GM12801 (cell line): ENCODE data around the gene RIMKLB.

Experiments
- TF ChIP-seq, protein P1 (sequence below): IDR thresholded peaks from one replicate; pipeline ENCODE4 v1.5.1; 2011; ENCODE audit warnings: control low read depth; ENCODE audit not compliant: insufficient read length; ENCODE audit errors: extremely low read depth

The RIMKLB gene

DNA sequence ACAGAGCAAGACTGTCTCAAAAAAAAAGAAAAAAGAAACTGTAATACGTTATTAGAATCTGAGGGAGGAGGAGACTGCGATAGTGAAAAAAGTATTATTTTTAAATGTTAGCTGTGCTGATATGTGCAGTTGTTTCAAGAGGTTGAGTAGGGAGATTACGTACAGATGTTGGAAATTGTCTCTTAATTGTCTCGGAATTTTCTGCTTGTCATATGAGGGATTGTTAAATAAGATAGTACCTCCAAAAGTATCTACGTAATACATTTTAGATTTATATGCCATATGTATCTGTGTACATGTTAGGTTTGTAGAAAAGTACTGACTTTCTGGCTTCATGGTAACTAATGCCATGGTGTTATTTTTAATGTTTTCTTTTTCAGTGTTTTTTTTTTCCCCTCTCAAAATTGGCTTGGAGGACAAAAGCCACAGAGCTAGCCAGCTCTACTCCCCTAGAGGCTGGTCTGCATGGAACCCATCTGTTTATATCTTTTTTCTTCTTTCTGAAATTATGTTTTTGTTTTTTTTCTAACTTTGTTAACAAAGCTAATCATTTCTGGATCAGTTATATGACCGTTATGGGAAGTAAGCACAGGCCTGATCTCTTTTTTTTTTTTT, 3.4 kb downstream of the RIMKLB start:
- TF ChIP-seq, protein P1, sequence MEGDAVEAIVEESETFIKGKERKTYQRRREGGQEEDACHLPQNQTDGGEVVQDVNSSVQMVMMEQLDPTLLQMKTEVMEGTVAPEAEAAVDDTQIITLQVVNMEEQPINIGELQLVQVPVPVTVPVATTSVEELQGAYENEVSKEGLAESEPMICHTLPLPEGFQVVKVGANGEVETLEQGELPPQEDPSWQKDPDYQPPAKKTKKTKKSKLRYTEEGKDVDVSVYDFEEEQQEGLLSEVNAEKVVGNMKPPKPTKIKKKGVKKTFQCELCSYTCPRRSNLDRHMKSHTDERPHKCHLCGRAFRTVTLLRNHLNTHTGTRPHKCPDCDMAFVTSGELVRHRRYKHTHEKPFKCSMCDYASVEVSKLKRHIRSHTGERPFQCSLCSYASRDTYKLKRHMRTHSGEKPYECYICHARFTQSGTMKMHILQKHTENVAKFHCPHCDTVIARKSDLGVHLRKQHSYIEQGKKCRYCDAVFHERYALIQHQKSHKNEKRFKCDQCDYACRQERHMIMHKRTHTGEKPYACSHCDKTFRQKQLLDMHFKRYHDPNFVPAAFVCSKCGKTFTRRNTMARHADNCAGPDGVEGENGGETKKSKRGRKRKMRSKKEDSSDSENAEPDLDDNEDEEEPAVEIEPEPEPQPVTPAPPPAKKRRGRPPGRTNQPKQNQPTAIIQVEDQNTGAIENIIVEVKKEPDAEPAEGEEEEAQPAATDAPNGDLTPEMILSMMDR: no peak

DNA sequence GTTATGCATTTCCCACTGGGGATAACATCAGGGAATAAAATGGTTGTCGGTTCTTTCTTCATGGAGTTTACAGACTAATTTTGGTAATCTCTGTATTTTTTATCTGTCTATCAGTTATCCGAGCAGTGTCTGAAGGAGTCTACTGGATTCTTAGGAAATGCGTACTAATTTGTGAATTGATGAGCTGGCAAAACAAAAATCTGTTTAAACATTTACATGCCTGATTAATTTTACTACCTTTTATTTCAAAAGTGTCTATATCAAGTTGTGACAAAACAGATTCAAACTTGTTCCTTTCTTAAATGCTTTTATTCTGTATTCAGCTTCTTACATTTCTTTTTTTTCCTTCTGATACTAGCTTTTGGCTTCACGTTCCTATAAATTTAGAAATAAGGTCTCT, 4.4 kb downstream of the RIMKLB start:
- TF ChIP-seq, protein P1: no peak

GRCh38 chr12:8709124-8709830, 11.5 kb downstream of the RIMKLB start:
- TF ChIP-seq, protein P1: no peak

DNA sequence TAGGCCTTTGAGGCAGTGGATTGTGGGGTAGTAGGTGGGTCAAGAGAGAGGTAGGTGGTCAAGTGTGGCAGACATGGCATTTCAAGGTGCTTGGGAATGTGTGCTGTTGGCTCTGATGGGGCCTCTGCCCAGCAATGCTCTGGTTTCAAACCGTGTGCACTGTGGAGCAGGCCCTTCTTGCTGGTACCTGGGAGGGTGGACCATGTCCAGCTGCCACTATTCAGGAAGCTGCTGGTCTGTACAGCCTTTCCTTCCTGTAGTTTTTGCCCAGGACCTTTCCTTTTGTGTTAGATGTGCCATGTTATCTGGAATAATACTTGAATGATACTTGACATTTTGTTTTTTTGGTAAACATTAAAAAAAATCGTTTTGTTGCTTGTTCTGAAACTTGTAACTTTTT, 14.8 kb downstream of the RIMKLB start:
- TF ChIP-seq, protein P1: no peak

- TF ChIP-seq, protein P1: no peak
Observed at GRCh38 chr12:8722286-8722800, 24.6 kb downstream of the RIMKLB start.

- TF ChIP-seq, protein P1: no peak
Observed at GRCh38 chr12:8734873-8735381, 37.1 kb downstream of the RIMKLB start.

- TF ChIP-seq, protein P1: no peak
Observed at GRCh38 chr12:8742501-8742900, 44.7 kb downstream of the RIMKLB start.
